RWPE2 (cell line): ENCODE results near the gene GIGYF2.
"Not testable (repeated sequence)": the region's sequence is repeated elsewhere in the genome, so short reads cannot be mapped to it uniquely, and the experiment has no call there.

Experiments used
- ATAC-seq: fragments of 200-7000 bp; cut with Tn5 transposase; 3 replicates; pipeline ENCODE4 v1.9.1; 2021; ENCODE audit warnings: low read depth
- DNase-seq: peaks from one replicate; pipeline ENCODE4 v3.0.0-alpha.2; 2020; ENCODE audit warnings: low spot score
- H3K27ac ChIP-seq: fragments of 450-650 bp; 2 replicates; pipeline ENCODE4 v1.5.1; 2017; ENCODE audit warnings: mild to moderate bottlenecking; ENCODE audit not compliant: poor library complexity, severe bottlenecking
- H3K27me3 ChIP-seq: fragments of 250-450 bp; sonication (Bioruptor Pico); 2 replicates; pipeline ENCODE4 v1.5.1; 2021; ENCODE audit warnings: mild to moderate bottlenecking, moderate library complexity; ENCODE audit not compliant: insufficient read depth, poor library complexity, severe bottlenecking
- H3K36me3 ChIP-seq: fragments of 250-450 bp; sonication (Bioruptor Pico); 2 replicates; pipeline ENCODE4 v1.5.1; 2020; ENCODE audit warnings: low read depth, mild to moderate bottlenecking, moderate library complexity
- H3K4me1 ChIP-seq: fragments of 250-450 bp; sonication (Bioruptor Pico); 2 replicates; pipeline ENCODE4 v1.5.1; 2021; ENCODE audit warnings: mild to moderate bottlenecking, moderate library complexity; ENCODE audit not compliant: insufficient read depth, poor library complexity, severe bottlenecking
- H3K4me3 ChIP-seq: fragments of 250-450 bp; sonication (Bioruptor Pico); 2 replicates; pipeline ENCODE4 v1.5.1; 2021; ENCODE audit warnings: mild to moderate bottlenecking, moderate library complexity; ENCODE audit not compliant: severe bottlenecking
- H3K9me3 ChIP-seq: fragments of 250-450 bp; sonication (Bioruptor Pico); 2 replicates; pipeline ENCODE4 v1.5.1; 2021; ENCODE audit warnings: mild to moderate bottlenecking, moderate library complexity; ENCODE audit not compliant: severe bottlenecking
- TF ChIP-seq, protein P1 (sequence below): fragments of 450-650 bp; IDR thresholded peaks from one replicate; pipeline ENCODE4 v1.5.1; 2017; ENCODE audit warnings: mild to moderate bottlenecking, moderate library complexity; ENCODE audit not compliant: poor library complexity, severe bottlenecking

GIGYF2 gene

DNA sequence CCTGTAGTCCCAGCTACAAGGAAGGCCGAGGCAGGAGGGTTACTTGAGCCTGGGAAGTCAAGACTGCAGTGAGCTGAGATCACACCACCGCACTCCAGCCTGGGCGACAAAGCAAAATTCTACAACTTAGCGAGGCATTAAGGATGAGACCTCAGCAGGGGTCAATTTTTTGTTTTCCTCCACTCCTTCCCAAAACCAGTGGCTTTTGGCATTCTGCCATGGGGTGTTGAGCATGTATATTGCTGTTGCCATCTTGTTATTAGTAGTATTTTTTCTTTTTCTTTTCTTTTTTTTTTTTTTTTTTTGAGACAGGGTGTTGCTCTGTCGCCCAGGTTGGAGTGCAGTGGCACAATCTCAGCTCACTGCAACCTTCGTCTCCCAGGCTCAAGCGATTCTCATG, 8.9 kb upstream of the GIGYF2 start:
- ATAC-seq, result no peak

DNA sequence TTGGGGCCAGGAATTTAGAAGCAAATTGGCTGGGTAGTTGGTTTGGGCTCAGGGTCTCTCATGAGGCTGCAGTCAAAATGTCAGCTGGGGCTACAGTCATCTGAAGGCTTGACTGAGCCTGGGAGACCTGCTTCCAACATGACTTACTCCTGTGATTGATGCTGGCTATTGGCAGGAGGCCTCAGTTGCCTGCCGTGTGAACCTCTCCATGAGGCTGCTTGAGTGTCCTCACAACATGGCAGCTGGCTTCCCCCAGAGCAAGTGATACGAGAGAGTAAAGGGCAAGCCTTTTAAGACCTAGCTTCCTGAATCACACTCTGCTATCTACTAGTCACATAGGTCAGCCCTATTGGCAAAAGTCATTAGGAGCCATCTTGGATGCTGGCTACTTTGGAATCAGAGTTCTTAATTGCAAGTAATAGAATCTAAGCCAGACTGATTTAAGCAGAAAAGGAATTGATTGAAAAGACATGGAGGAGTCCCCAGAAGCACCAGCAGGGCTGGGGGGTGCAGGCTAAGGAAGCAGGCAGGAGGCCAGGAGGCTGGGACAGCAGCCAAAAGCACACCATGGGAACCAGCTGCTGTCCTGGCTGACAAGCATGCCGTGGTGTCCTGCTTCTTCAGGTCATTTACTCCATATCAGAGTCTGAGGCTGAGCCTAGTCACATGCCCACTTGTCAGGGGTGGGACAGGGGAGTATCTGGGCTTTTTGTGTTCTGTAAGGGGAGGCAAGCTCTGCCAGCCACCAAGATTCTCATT, 7.8 kb upstream of the GIGYF2 start:
- TF ChIP-seq, protein P1, sequence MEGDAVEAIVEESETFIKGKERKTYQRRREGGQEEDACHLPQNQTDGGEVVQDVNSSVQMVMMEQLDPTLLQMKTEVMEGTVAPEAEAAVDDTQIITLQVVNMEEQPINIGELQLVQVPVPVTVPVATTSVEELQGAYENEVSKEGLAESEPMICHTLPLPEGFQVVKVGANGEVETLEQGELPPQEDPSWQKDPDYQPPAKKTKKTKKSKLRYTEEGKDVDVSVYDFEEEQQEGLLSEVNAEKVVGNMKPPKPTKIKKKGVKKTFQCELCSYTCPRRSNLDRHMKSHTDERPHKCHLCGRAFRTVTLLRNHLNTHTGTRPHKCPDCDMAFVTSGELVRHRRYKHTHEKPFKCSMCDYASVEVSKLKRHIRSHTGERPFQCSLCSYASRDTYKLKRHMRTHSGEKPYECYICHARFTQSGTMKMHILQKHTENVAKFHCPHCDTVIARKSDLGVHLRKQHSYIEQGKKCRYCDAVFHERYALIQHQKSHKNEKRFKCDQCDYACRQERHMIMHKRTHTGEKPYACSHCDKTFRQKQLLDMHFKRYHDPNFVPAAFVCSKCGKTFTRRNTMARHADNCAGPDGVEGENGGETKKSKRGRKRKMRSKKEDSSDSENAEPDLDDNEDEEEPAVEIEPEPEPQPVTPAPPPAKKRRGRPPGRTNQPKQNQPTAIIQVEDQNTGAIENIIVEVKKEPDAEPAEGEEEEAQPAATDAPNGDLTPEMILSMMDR, result no peak
- no peak overlapping the region for H3K27ac ChIP-seq
- H3K4me3 ChIP-seq, result no peak overlapping the region
- H3K36me3 ChIP-seq, result no peaks in the 10 kb centered on the region
- H3K27me3 ChIP-seq, result no peaks in the 10 kb centered on the region
- ATAC-seq, result no peak
- no peaks in the 10 kb centered on the region for H3K4me1 ChIP-seq
- no peaks in the 10 kb centered on the region for H3K9me3 ChIP-seq
- no peak for DNase-seq

More for the DNA sequence above, 8.9 kb upstream of the GIGYF2 start:
- Histone ChIP-seq H3K27ac (no peak overlapping the region), H3K9me3 (no peaks in the 10 kb centered on the region), H3K4me3 (no peak overlapping the region), H3K4me1 (no peaks in the 10 kb centered on the region), H3K36me3 (no peaks in the 10 kb centered on the region), H3K27me3 (no peaks in the 10 kb centered on the region)
- no peak for DNase-seq
- TF ChIP-seq, protein P1, result no peak

DNA sequence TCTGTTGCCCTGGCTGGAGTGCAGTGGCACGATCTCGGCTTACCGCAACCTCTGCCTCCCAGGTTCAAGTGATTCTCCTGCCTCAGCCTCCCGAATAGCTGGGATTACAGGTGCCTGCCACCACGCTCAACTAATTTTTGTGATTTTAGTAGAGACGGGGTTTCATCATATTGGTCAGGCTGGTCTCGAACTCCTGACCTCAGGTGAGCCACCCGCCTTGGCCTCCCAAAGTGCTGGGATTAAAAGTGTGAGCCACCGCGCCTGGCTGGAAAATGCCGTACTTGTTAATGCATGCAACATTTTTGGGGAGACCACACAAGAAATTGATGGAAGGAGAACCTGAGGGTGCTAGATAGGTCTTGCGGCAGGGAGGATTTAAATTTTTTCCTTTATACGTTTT, 6.0 kb upstream of the GIGYF2 start:
- DNase-seq, H3K9me3 ChIP-seq, H3K27me3 ChIP-seq, H3K27ac ChIP-seq, H3K4me1 ChIP-seq, H3K36me3 ChIP-seq, H3K4me3 ChIP-seq, ATAC-seq: not testable (repeated sequence)

DNA sequence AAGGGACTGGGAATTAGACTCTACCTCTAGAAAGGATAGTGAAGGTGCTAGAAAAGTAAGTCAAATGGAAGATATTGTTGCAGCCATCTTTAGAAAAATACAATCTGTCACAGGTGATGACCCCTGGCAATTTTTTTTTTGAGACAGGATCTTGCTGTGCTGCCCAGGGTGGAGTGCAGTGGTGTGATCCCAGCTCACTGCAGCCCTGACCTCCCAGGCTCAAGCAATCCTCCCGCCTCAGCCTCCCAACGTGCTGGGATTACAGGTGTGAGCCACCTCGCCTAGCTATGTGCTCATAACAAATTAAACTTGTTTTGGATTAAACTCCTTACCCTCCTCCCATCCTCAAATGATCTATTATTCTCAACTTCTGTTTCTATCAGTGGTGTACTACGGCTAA, 3.8 kb upstream of the GIGYF2 start:
- H3K9me3 ChIP-seq, result no peaks in the 10 kb centered on the region
- no peaks in the 10 kb centered on the region for H3K36me3 ChIP-seq
- no peak overlapping the region for H3K27ac ChIP-seq
- peaks cover 6% of the 10 kb centered on the region for H3K4me1 ChIP-seq
- ATAC-seq (no peak), DNase-seq (no peak)
- H3K4me3 ChIP-seq, result no peak overlapping the region
- TF ChIP-seq, protein P1, result no peak
- H3K27me3 ChIP-seq, result no peaks in the 10 kb centered on the region

DNA sequence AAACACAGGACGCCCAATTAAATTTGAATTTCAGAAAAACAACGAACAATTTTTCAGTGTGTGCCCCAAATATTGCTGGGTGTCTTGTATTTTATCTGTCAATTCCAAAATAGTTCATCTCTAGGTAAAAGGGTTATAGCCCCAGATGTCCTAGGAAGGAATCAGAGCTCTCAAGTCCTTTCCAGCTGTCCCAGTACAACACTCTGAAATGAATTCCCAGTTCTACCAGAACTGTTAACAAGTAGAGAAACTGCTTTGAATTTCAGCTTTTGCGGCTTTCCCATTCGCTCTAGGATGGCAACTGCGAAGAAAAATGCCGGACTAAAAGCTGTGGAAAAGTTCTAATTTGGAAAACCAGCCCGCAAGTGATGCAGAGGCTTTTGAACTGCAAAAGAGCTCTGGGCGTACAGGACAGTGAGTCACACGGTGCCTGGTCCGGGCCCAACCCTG, 497 bp upstream of the GIGYF2 start:
- Histone ChIP-seq H3K27ac (peak overlapping the region; percentile 65), H3K4me1 (peaks cover 17% of the 10 kb centered on the region), H3K27me3 (no peaks in the 10 kb centered on the region), H3K4me3 (peak overlapping the region; percentile 95), H3K9me3 (no peaks in the 10 kb centered on the region), H3K36me3 (peaks cover 18% of the 10 kb centered on the region)
- DNase-seq (no peak), ATAC-seq (no peak)
- TF ChIP-seq, protein P1, result no peak
